HEK293 (cell line): ENCODE data around the gene FAM24B.
"Not testable (repeated sequence)": the region's sequence is repeated elsewhere in the genome, so short reads cannot be mapped to it uniquely, and the experiment has no call there.

Experiments
- CTCF ChIA-PET: fragments of 350-600 bp; formaldehyde crosslinking; extraction: SDS; loops from one replicate; lab custom pipeline; 2021; ENCODE audit warnings: antibody characterized with exemption; lab: Yijun Ruan, JAX
- POLR2A ChIA-PET: fragments of 300-600 bp; formaldehyde crosslinking; extraction: SDS; loops from one replicate; lab custom pipeline; 2020; ENCODE audit warnings: antibody characterized with exemption, inconsistent platforms; lab: Yijun Ruan, JAX
- H3K27ac ChIP-seq: fragments of 200-500 bp; sonication (Bioruptor generic); 2 replicates; pipeline ENCODE4 v1.5.1; 2014; ENCODE audit warnings: low read depth, low read length, control low read depth, inconsistent platforms; ENCODE audit errors: extremely low read depth
- H3K36me3 ChIP-seq, 2 experiments: fragments of 200-500 bp in 1 of 2; sonication (Bioruptor generic) in 1 of 2; 1 replicate in 1 of 2; 2 replicates in 1 of 2; pipeline ENCODE4 v1.5.1; 2014 to 2017; ENCODE audit warnings: inconsistent platforms in 2 of 2, low read length in 2 of 2; ENCODE audit not compliant: control insufficient read depth in 2 of 2, insufficient read depth in 1 of 2
- H3K4me1 ChIP-seq: fragments of 200-500 bp; sonication (Bioruptor generic); 2 replicates; pipeline ENCODE4 v1.5.1; 2014; ENCODE audit warnings: mild to moderate bottlenecking, low read length, inconsistent platforms; ENCODE audit not compliant: control insufficient read depth, insufficient read depth
- H3K4me3 ChIP-seq: 2 replicates; pipeline ENCODE4 v1.5.1; 2011; ENCODE audit warnings: low read depth, mild to moderate bottlenecking, control low read depth, low read length, moderate library complexity
- H3K9me3 ChIP-seq: fragments of 200-500 bp; sonication (Bioruptor generic); 2 replicates; pipeline ENCODE4 v1.5.1; 2014; ENCODE audit warnings: low read depth, low read length, inconsistent platforms; ENCODE audit not compliant: control insufficient read depth, insufficient read depth
- EGR2 ChIP-seq: fragments of 450-650 bp; formaldehyde crosslinking; IDR thresholded peaks from 2 replicates; pipeline ENCODE4 v1.5.1; 2016; ENCODE audit warnings: low read depth, missing biosample characterization, missing genetic modification characterization
- GLIS1 ChIP-seq: fragments of 450-650 bp; formaldehyde crosslinking; IDR thresholded peaks from 2 replicates; pipeline ENCODE4 v1.5.1; 2016; ENCODE audit warnings: missing biosample characterization, missing genetic modification characterization
- KLF1 ChIP-seq: fragments of 450-650 bp; formaldehyde crosslinking; IDR thresholded peaks from 2 replicates; pipeline ENCODE4 v1.5.1; 2016; ENCODE audit warnings: missing biosample characterization, missing genetic modification characterization
- MYNN ChIP-seq: fragments of 450-650 bp; formaldehyde crosslinking; IDR thresholded peaks from 2 replicates; pipeline ENCODE4 v1.5.1; 2016; ENCODE audit warnings: missing biosample characterization, missing genetic modification characterization, borderline replicate concordance
- PRDM1 ChIP-seq: fragments of 450-650 bp; formaldehyde crosslinking; IDR thresholded peaks from 2 replicates; pipeline ENCODE4; 2016; ENCODE audit warnings: missing biosample characterization, missing genetic modification characterization
- REPIN1 ChIP-seq: fragments of 450-650 bp; formaldehyde crosslinking; IDR thresholded peaks from 2 replicates; pipeline ENCODE4 v1.5.1; 2017; ENCODE audit warnings: missing biosample characterization, missing genetic modification characterization, low read depth
- SCRT2 ChIP-seq: fragments of 450-650 bp; formaldehyde crosslinking; IDR thresholded peaks from 2 replicates; pipeline ENCODE4 v1.5.1; 2016; ENCODE audit warnings: missing biosample characterization, missing genetic modification characterization
- ZBTB10 ChIP-seq: fragments of 450-650 bp; formaldehyde crosslinking; IDR thresholded peaks from 2 replicates; pipeline ENCODE4 v1.5.1; 2016; ENCODE audit warnings: missing biosample characterization, missing genetic modification characterization
- ZFHX2 ChIP-seq: fragments of 450-650 bp; formaldehyde crosslinking; conservative IDR thresholded peaks from 2 replicates; pipeline ENCODE4 v1.5.1; 2016; ENCODE audit warnings: missing biosample characterization, missing genetic modification characterization
- ZFP41 ChIP-seq: fragments of 450-650 bp; formaldehyde crosslinking; IDR thresholded peaks from 2 replicates; pipeline ENCODE4 v1.5.1; 2016; ENCODE audit warnings: missing biosample characterization, missing genetic modification characterization, borderline replicate concordance
- ZNF174 ChIP-seq: fragments of 450-650 bp; formaldehyde crosslinking; IDR thresholded peaks from 2 replicates; pipeline ENCODE4 v1.5.0; 2017; ENCODE audit warnings: missing biosample characterization, mild to moderate bottlenecking, missing genetic modification characterization
- ZNF214 ChIP-seq: fragments of 450-650 bp; formaldehyde crosslinking; IDR thresholded peaks from 2 replicates; pipeline ENCODE4 v1.5.1; 2017; ENCODE audit warnings: missing biosample characterization, mild to moderate bottlenecking, missing genetic modification characterization, borderline replicate concordance
- ZNF274 ChIP-seq, 2 experiments: fragments of 200-500 bp in 1 of 2; fragments of 450-650 bp in 1 of 2; sonication (Bioruptor generic) in 1 of 2; formaldehyde crosslinking in 1 of 2; IDR thresholded peaks; 2 replicates each; pipeline versions ENCODE4 v1.5.1 to v1.6.1; 2014 to 2016; ENCODE audit warnings: borderline replicate concordance in 1 of 2, inconsistent platforms in 1 of 2, low read length in 1 of 2, missing biosample characterization in 1 of 2, missing genetic modification characterization in 1 of 2
- ZNF473 ChIP-seq: fragments of 450-650 bp; formaldehyde crosslinking; IDR thresholded peaks from 2 replicates; pipeline ENCODE4 v1.5.1; 2017; ENCODE audit warnings: missing biosample characterization, missing genetic modification characterization
- ZNF529 ChIP-seq: fragments of 450-650 bp; formaldehyde crosslinking; IDR thresholded peaks from 2 replicates; pipeline ENCODE4 v1.5.1; 2017; ENCODE audit warnings: missing genetic modification characterization, missing biosample characterization; ENCODE audit not compliant: insufficient replicate concordance
- ZNF623 ChIP-seq: fragments of 450-650 bp; formaldehyde crosslinking; IDR thresholded peaks from 2 replicates; pipeline ENCODE4 v1.5.1; 2016; ENCODE audit warnings: missing biosample characterization, missing genetic modification characterization
- ZNF677 ChIP-seq: fragments of 450-650 bp; IDR thresholded peaks from 2 replicates; pipeline ENCODE4 v1.5.0; 2018; ENCODE audit warnings: missing biosample characterization, mild to moderate bottlenecking, missing genetic modification characterization, moderate library complexity
- ZNF843 ChIP-seq: fragments of 450-650 bp; formaldehyde crosslinking; IDR thresholded peaks from 2 replicates; pipeline ENCODE4 v1.5.1; 2016; ENCODE audit warnings: missing biosample characterization, missing genetic modification characterization

FAM24B gene

GRCh38 chr10:122875843-122876466, 3.4 kb downstream of the FAM24B start:
- no peak overlapping the region for H3K27ac ChIP-seq
- CTCF ChIA-PET, result no interaction called here
- H3K36me3 ChIP-seq, result peaks cover 3 to 5% of the 10 kb centered on the region in 2 experiments; a peak in 1 of 3 replicates
- no peaks in the 10 kb centered on the region for H3K9me3 ChIP-seq
- TF ChIP-seq PRDM1 (tag by site-specific recombination) (0 out of 2 replicates have a peak, but pooled peaks have one; percentile 45), ZNF623 (tag by site-specific recombination) (no peak)
- peaks cover 5% of the 10 kb centered on the region for H3K4me1 ChIP-seq
- H3K4me3 ChIP-seq, result no peak overlapping the region
- POLR2A ChIA-PET, result no interaction called here

GRCh38 chr10:122871947-122872346, 7.4 kb downstream of the FAM24B start:
- H3K9me3 ChIP-seq, H3K36me3 ChIP-seq, H3K4me1 ChIP-seq, POLR2A ChIA-PET, H3K27ac ChIP-seq, H3K4me3 ChIP-seq, CTCF ChIA-PET: not testable (repeated sequence)
- TF ChIP-seq SCRT2, result peak; percentile 36

GRCh38 chr10:122868768-122869167, 10.6 kb downstream of the FAM24B start:
- H3K36me3 ChIP-seq, CTCF ChIA-PET, H3K27ac ChIP-seq, POLR2A ChIA-PET, H3K4me3 ChIP-seq, H3K9me3 ChIP-seq, H3K4me1 ChIP-seq: not testable (repeated sequence)
- peak; percentile 79 for TF ChIP-seq ZNF529 (tag by site-specific recombination)

- CTCF ChIA-PET, H3K4me1 ChIP-seq, H3K9me3 ChIP-seq: not testable (repeated sequence)
- TF ChIP-seq KLF1 (tag by site-specific recombination), result peak; percentile 34; the same call in 1 of the 2 replicates
- TF ChIP-seq ZFHX2, result peak; percentile 75
- peak; percentile 76; the same call in 1 of the 2 replicates for TF ChIP-seq EGR2
- TF ChIP-seq GLIS1, result peak; percentile 19; the same call in 1 of the 2 replicates
- TF ChIP-seq, all 188 proteins: peak for 4; not testable (repeated sequence) for 184
- H3K36me3 ChIP-seq, H3K4me3 ChIP-seq, POLR2A ChIA-PET, H3K27ac ChIP-seq: not testable (repeated sequence)
Observed at GRCh38 chr10:122866757-122867482, 12.5 kb downstream of the FAM24B start.

- H3K4me3 ChIP-seq, result no peak overlapping the region
- H3K4me1 ChIP-seq, result peaks cover 3% of the 10 kb centered on the region; the same call in 1 of the 2 replicates
- ChIA-PET CTCF (no interaction called here), POLR2A (no interaction called here)
- H3K9me3 ChIP-seq, result no peaks in the 10 kb centered on the region
- TF ChIP-seq ZFP41 (tag by site-specific recombination) (no peak), ZNF473 (no peak), ZNF677 (tag by site-specific recombination) (no peak)
- H3K27ac ChIP-seq, result no peak overlapping the region
- H3K36me3 ChIP-seq, result no peaks in the 10 kb centered on the region
Observed at GRCh38 chr10:122864901-122865300, 14.5 kb downstream of the FAM24B start.

GRCh38 chr10:122864194-122864592, 15.2 kb downstream of the FAM24B start:
- ChIA-PET CTCF (no interaction called here), POLR2A (no interaction called here)
- H3K4me3 ChIP-seq, result no peak overlapping the region
- peaks cover 3% of the 10 kb centered on the region; the same call in 1 of the 2 replicates for H3K4me1 ChIP-seq
- TF ChIP-seq ZBTB10 (tag by site-specific recombination) (no peak), ZNF174 (tag by site-specific recombination) (no peak), MYNN (tag by site-specific recombination) (no peak), ZNF843 (tag by site-specific recombination) (no peak), REPIN1 (tag by site-specific recombination) (no peak), ZNF274 (IDR thresholded peaks at IDR 0.05; ENCODE audit: low read length) (no peak), ZNF274 (tag by site-specific recombination; IDR thresholded peaks at IDR 0.05; ENCODE audit: borderline replicate concordance) (no peak), ZNF214 (no peak)
- H3K27ac ChIP-seq, result no peak overlapping the region
- H3K9me3 ChIP-seq, result no peaks in the 10 kb centered on the region
- no peaks in the 10 kb centered on the region for H3K36me3 ChIP-seq
